K562 (cell line): Measurements from ENCODE around the gene CTXN1. TPM values are rescaled to one million over a fixed set of nuclear protein-coding genes. Genes with fewer than 3 reads are reported as not detected.

Source experiments
- CBFA2T2 ChIP-seq: fragments of 450-650 bp; conservative IDR thresholded peaks from 2 replicates; pipeline ENCODE4 v1.6.1; 2017; ENCODE audit warnings: mild to moderate bottlenecking
- CBX8 ChIP-seq: fragments of 200-600 bp; sonication (generic); IDR thresholded peaks from 2 replicates; pipeline ENCODE4 v1.6.1; 2012; ENCODE audit warnings: borderline replicate concordance, mixed run types, low read depth, mild to moderate bottlenecking, moderate library complexity, mixed read lengths, low read length, control low read depth, inconsistent platforms; ENCODE audit not compliant: poor library complexity, severe bottlenecking; ENCODE audit errors: extremely low read depth
- E2F3 ChIP-seq: fragments of 250-450 bp; sonication (Bioruptor Pico); IDR thresholded peaks from 2 replicates; pipeline ENCODE4 v1.4.0; 2020; ENCODE audit warnings: mild to moderate bottlenecking
- ETS2 ChIP-seq: IDR thresholded peaks from 2 replicates; pipeline ENCODE4 v1.6.1; 2016; ENCODE audit warnings: borderline replicate concordance, missing genetic modification characterization, mild to moderate bottlenecking, moderate library complexity, missing compliant biosample characterization; ENCODE audit not compliant: poor library complexity, severe bottlenecking
- GTF2A2 ChIP-seq: IDR thresholded peaks from 2 replicates; pipeline ENCODE4 v1.6.1; 2016; ENCODE audit warnings: mild to moderate bottlenecking, missing genetic modification characterization, missing compliant biosample characterization
- GTF2F1 ChIP-seq: IDR thresholded peaks from 2 replicates; pipeline ENCODE4 v1.6.1; 2011; ENCODE audit warnings: low read depth, low read length, improper control_type of control experiment
- ILF3 ChIP-seq: fragments of 450-650 bp; IDR thresholded peaks from 2 replicates; pipeline ENCODE4 v1.6.1; 2018; ENCODE audit warnings: antibody characterized with exemption, mild to moderate bottlenecking, moderate library complexity, borderline replicate concordance
- KHSRP ChIP-seq: fragments of 450-650 bp; IDR thresholded peaks from 2 replicates; pipeline ENCODE4 v1.6.1; 2017
- MECOM ChIP-seq: fragments of 250-450 bp; sonication (Bioruptor Pico); IDR thresholded peaks from 2 replicates; pipeline ENCODE4 v1.8.0; 2022; ENCODE audit warnings: inconsistent platforms
- POLR2G ChIP-seq: fragments of 200-400 bp; formaldehyde crosslinking; IDR thresholded peaks from 2 replicates; pipeline ENCODE4 v1.6.1; 2017; ENCODE audit warnings: low read depth, mild to moderate bottlenecking, antibody characterized with exemption, low read length, moderate library complexity
- RBM14 ChIP-seq: fragments of 200-400 bp; formaldehyde crosslinking; IDR thresholded peaks from 2 replicates; pipeline ENCODE4 v1.6.1; 2018; ENCODE audit warnings: low read depth, mild to moderate bottlenecking, low read length, moderate library complexity, borderline replicate concordance; ENCODE audit not compliant: insufficient read depth
- RCOR1 ChIP-seq, 2 experiments: IDR thresholded peaks; 2 replicates each; pipeline ENCODE4 v1.6.1; 2012; ENCODE audit warnings: low read depth in 2 of 2, low read length in 2 of 2, borderline replicate concordance in 1 of 2, improper control_type of control experiment in 1 of 2
- SRSF9 ChIP-seq: fragments of 200-400 bp; formaldehyde crosslinking; IDR thresholded peaks from 2 replicates; pipeline ENCODE4 v1.6.1; 2017; ENCODE audit warnings: low read depth, low read length, borderline replicate concordance
- STAT6 ChIP-seq: sonication (generic); formaldehyde crosslinking; IDR thresholded peaks from 2 replicates; pipeline ENCODE4 v1.8.1; 2023; ENCODE audit warnings: mild to moderate bottlenecking, missing genetic modification reagents
- TBP ChIP-seq: optimal IDR thresholded peaks from 2 replicates; pipeline ENCODE3; 2011; ENCODE audit warnings: low read depth, low read length, improper control_type of control experiment
- WHSC1 ChIP-seq: IDR thresholded peaks from one replicate; pipeline ENCODE4 v1.6.1; 2012; ENCODE audit warnings: low read length, control low read depth, inconsistent platforms
- ZNF592 ChIP-seq: fragments of 450-650 bp; IDR thresholded peaks from 2 replicates; pipeline ENCODE4 v1.6.1; 2017; ENCODE audit warnings: antibody characterized with exemption, mild to moderate bottlenecking
- ZNF699 ChIP-seq: fragments of 250-450 bp; sonication (Bioruptor Pico); IDR thresholded peaks from 2 replicates; pipeline ENCODE4 v1.8.0; 2021; ENCODE audit warnings: mild to moderate bottlenecking, moderate library complexity; ENCODE audit not compliant: insufficient replicate concordance
- ZNF766 ChIP-seq: fragments of 200-800 bp; sonication (Bioruptor generic); conservative IDR thresholded peaks from 2 replicates; pipeline ENCODE4 v1.6.1; 2016; ENCODE audit warnings: missing genetic modification characterization, missing compliant biosample characterization
- polyA plus RNA-seq, 8 experiments: library from polyadenylated mRNA; depleted of rRNA in 4 of 8; stranded (reverse) in 5 of 8; unstranded in 3 of 8; fragments of >200 nt; fragmentation: Nextera tagmentation in 2 of 8; fragmentation: Illumina TruSeq in 1 of 8; extraction: Ambion mirVana in 2 of 8; extraction: Trizol in 1 of 8; gene quantifications; 2 replicates each; pipeline versions ENCODE4 v1.2.1 to v1.2.3, GENCODE V29; 2011 to 2014; ENCODE audit warnings: inconsistent platforms in 1 of 8, missing spikeins in 1 of 8
- total RNA-seq, 7 experiments: library from RNA; depleted of rRNA in 6 of 7; stranded (reverse); fragments of >200 nt in 6 of 7; fragmentation: Illumina TruSeq in 2 of 7; extraction: Trizol in 2 of 7; gene quantifications; 2 replicates each; pipeline versions ENCODE4 v1.2.1 to v1.2.3, GENCODE V29; 2011 to 2021; ENCODE audit warnings: low replicate concordance in 1 of 7

Gene CTXN1
- total and polyA plus RNA-seq, 9 of the 15 experiments (the other 6 are each of a cell fraction or from before 2014, with no cell fraction given) = 0.15 to 37.4 (median 1.8) TPM; not detected in 2

DNA sequence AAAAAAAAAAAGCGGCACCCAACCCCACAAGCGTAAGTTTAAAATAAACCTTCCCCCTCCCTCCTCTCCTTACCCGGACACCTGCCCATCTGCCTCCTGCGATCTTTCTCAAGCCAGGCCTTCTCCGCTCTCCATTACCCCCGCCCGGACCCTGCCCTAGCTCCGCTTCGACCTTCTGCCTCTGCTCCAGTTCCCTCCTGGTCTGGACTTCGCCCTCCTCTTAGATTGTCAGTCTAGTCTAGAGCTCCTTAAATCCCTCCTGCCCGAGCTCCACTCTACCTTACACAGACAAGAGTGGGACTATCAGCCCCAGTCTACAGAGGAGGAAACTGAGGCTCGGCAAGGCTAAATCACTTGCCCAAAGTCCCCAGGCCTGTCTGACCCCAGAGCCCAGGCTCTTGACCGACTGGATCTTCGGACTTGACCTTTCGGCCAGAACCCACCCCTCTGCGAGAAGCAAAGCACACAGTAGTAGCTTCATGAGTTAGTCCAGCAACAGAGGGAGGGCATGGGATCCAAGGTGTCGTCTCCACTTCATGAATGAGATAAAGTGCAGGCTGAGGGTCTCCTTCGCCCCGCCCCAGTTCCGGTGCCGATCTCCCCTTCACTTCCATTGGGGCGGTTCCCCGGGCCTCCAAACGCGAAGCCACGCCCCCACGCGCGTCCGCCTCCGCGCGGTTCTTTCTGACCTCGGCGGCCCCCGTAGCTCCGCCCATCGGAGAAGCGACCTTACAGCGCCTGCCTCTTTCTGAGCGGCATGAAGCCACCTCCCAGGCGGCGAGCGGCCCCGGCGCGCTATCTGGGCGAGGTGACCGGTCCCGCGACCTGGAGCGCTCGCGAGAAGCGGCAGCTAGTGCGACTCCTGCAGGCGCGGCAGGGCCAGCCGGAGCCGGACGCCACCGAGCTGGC, 6.1 kb downstream of the CTXN1 start, which contains the start of gene SNAPC2 (continued):
- TF ChIP-seq ETS2 (tag) (no peak), E2F3 (CRISPR knock-in tag) (no peak), ZNF699 (no peak), WHSC1 (no peak), ILF3 (no peak), MECOM (CRISPR knock-in tag) (no peak), ZNF592 (0 out of 2 replicates have a peak, but pooled peaks have one; percentile 15), CBFA2T2 (no peak), KHSRP (no peak), CBX8 (no peak), GTF2F1 (0 out of 2 replicates have a peak, but pooled peaks have one; percentile 39), GTF2A2 (tag) (no peak), ZNF766 (CRISPR knock-in tag) (no peak), RBM14 (no peak), RCOR1 (IDR thresholded peaks at IDR 0.05; ENCODE audit: borderline replicate concordance in 1 of 2, low read depth in 2 of 2, low read length in 2 of 2) (0 out of 4 replicates have a peak, but pooled peaks of 1 of the 2 experiments have one; percentile 11), STAT6 (CRISPR knock-in tag) (no peak), SRSF9 (no peak), POLR2G (peak; percentile 78), TBP (peak; percentile 53)
